T-helper 1 cell treated with Interleukin-12 subunit alpha and Interleukin-12 subunit beta and Interleukin-4 antibody, amounts not matched to agents 30 ng/mL and 1 ng/mL, for 36 hours (primary cell): Measurements from ENCODE around the gene EMP1. TPM values are rescaled to one million over a fixed set of nuclear protein-coding genes. Genes with fewer than 3 reads are reported as not detected.
"Not testable (repeated sequence)": the region's sequence is repeated elsewhere in the genome, so short reads cannot be mapped to it uniquely, and the experiment has no call there.

Experiments
- intact Hi-C: fragments of 100-400 bp; cut with micrococcal nuclease; formaldehyde crosslinking; loops from one replicate; pipeline ENCODE4 v1.15.1; 2024
- total RNA-seq: library from RNA; stranded (reverse); gene quantifications from 2 replicates; pipeline ENCODE4 v1.2.3, GENCODE V29; 2022

The EMP1 gene
- total RNA-seq, 1 donor from 2014 or later: 15.7 TPM

DNA sequence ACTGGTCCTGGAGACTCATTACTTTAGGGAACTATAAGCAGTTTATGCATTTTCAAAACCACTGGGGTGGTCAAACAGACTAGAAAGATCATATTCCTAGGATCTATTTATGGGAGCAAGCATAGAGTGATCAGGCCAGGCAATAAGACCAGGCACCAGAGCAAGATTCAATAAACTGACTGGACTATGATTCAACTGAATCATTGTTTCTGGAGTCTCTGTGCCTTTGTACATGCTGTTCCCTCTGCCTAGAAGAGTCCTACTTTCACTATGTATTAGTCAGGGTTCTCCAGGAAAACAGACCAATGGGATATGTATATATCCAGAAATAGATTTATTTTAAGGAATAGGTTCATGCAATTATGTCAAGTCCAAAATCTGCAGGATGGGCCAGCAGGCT lies 55.5 kb downstream of the EMP1 start:
- intact Hi-C loops: no loop called here

DNA sequence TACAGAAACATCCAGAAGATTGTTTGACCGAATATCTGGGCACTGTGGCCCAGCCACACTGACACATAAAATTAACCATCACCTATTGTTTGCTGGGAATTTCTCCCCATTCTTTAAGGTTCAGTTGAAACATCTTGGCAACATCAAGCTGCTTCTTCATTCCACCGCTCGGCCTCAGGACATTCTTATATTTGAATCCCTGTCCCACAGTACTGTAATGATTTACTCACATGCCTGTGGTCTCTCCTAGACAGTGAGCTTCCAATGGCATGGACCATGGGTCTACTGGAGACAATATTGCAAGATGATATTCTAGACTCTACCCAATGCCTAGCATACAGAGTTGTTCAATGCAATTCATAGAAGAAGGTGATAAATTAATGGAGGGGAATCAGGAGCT lies 56.1 kb downstream of the EMP1 start:
- intact Hi-C loops: no loop called here

DNA sequence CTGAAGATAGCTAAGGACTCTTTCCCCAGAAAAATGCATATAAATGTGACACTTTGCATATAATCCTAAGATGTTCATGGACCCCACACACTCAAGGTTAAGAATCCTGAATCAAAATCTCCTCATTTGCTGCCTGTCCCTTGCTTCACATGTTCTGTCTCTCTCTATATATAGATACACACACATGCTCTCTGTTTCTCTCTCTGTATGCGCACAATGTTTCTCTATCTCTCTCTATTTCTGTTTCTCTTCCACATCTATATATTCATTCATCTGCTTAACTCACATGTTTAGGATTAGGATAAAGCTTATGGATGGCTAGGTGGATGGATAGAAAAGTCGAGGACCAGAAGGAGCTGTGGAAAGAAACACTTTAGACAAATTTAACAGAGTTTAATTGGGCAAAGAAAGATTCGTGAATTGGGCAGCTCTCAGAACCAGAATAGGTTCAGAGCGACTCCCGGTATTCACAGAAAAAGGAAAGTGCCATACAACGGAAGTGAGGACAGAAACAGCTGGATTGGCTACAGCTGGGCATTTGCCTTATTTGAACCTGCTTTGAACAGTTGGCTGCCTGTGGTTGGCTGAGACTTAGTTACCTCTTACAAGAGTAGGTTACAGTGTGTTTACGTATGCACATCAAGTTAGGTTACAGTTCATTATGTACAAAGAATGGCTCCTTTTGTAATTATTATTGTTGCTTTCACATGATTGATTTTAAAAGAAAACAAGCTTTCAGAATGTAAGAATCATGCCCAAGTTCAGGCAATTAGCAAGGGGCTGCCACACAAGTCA lies 57.6 kb downstream of the EMP1 start:
- intact Hi-C loops: no loop called here

DNA sequence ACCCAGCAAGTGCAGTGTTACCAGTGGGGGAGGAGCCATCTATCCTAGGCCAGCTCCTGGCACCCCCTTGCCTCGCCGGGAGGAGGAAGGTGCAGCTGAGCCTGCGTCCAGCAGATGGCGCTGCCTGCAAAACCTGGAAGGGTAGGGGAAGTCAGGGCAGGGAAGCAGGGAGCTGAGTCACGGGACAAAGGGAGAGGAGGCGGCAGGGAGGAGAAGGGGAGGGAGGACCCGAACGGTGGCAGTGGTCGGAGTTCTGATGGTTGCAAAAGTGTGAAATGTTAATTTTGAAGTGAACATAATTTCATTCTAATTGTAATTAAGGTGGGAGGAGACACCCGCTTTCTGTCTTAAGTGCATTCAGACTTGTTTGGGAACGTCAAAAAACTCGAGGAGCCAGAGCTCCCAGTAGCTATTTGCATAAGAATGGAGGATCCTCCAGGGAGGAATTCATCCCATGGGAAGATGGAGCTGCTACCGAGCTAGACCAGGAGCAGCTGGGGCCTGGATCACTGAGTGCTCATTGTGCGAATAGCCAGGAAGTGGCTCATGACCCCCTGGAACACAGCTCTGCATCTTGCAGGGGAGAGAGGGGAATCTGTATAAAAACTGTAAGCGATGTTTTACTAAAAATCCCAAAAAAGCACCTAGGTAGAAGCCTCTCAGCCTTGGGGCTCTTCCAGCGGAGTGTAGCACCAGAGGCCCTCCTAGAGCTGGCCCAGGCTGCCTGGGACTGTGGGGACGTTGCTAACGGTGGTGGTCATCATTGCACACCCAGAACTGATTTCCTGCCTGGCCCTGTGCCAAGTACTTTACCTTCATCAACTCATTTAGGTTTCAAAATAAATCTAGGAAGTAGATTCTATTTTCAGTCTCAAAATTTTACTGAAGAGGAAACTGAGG lies 59.5 kb downstream of the EMP1 start:
- intact Hi-C loops: no loop called here

DNA sequence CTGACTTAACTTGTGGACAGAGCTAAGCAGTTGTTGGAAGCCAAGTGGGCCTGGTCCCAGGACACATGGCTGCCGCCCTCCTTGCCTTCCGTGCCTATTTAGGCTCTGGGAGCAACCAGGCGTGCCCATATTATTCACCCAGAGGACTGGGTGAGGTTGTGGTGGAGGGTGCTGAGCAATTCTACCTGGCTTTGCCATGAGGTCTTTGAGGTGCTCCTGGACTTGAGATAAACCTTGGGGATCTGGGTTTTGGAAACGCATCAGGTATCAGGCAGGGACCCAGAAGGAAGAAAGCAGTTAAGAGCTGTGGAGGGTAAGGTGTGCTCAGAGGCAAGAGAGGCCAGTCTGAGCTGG lies 60.1 kb downstream of the EMP1 start:
- intact Hi-C loops: no loop called here

DNA sequence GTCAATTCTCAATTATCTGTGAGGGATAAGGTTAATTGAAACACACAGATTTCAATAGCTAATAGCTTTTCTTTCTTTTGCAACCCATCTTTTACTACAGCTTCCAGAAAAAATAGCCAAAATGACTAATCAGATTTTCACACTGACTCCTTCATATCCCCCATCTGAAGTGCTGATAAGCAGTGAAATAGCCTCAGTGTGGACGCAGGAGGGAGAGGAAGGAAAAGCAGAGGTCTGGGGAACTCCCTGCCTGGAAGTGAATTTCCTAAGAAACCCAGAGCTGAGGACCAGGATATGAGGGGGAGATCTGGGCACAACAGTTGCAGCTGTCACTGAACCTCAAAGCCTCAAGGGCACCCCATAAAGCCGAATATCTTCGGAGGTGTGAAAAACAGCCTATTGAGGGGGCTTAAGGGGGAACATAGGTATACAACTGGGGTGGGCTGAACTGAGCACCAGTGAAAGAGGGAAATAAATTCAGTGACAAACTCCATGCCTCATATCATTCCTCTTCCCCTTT lies 60.9 kb downstream of the EMP1 start:
- intact Hi-C loops: no loop called here

DNA sequence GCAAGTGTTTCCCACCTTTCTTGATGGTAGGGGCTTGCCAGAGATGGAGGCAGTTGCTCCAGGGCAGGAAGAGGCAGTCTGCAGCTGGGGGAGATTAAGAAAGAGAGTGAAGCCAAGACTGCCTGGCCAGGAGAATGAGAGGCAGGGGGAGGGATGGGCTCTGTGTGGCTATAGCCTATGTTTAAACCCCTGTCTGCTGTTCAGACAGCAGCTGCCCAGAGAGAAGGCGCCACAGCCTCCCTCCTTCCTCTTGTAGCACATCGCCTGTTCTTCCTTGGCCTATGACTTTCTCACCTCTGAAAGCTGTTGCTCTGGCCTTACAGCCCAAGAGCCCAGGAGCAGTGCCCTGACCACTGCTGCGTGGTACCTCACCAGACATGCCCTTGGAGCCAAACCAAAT lies 61.7 kb downstream of the EMP1 start:
- intact Hi-C loops: no loop called here

DNA sequence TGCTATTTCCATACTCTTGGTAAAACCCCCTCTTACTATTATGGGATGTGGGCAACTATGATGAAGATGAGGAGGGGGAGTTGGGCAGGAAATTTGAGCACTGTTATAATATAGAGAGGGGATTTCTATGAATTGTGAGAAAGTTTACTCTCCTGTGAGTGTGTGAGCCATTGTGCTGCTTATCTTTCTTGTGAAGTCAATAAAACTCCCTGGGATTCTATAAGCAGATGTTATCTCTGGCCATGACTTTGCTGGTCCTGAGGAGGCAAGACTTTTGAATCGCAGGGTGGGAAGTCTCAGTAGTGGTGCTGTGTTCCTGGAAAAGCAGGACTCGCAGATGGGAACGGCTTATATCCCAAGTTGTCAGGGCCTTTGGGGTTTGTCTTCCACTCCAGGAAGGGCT lies 62.2 kb downstream of the EMP1 start:
- intact Hi-C loops: no loop called here

DNA sequence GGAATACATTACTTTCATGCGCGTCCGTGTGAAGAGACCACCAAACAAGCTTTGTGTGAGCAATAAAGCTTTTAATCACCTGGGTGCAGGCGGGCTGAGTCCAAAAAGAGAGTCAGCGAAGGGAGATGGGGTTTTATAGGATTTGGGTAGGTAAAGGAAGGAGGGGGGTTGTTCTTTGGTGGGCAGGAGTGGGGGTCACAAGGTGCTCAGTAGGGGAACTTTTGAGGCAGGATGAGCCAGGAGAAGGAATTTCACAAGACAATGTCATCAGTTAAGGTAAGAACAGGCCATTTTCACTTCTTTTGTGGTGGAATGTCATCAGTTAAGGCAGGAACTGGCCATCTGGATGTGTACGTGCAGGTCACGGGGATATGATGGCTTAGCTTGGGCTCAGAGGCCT lies 63.1 kb downstream of the EMP1 start:
- intact Hi-C loops: not testable (repeated sequence)

DNA sequence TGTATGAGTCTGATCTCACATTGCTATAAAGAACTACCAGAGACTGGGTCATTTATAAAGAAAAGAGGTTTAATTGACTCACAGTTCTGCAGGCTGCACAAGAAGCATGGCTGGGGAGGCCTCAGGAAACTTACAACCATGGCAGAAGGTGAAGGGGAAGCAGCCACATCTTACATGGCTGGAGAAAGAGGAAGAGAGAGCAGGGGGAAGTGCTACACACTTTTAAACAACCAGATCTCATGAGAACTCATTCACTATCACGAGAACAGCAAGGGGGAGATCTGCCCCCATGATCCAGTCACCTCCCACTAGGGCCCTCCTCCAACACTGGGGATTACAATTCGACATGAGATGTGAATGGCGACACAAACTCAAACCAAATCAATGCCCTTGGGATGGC lies 71.3 kb downstream of the EMP1 start:
- intact Hi-C loops: not testable (repeated sequence)

DNA sequence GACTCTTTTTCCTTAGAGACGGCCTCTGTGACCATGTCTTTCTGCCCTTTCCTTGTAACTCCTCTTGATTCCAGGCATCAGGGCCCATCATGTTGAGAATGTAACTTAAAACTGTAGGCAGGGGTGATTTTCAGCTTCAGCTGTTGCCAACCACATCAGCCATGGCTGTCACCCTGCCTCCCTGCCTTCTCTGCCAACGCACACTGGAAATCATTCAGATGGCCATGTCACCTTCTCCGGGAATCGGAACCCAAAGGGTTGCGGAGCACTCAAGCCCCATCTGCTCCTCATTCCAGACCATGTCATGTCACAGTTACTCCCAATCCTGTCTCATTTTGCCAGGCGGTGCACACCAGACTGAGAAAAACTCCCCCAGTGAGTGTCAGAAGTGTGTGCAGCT lies 72.1 kb downstream of the EMP1 start:
- intact Hi-C loops: no loop called here

Other genes with a start within 250 kb of the EMP1 start
- gene GPRC5D, start 244.6 kb upstream of the EMP1 start, total RNA-seq: not detected in 2 replicates
- gene HEBP1, start 196.5 kb upstream of the EMP1 start, total RNA-seq: 7.6 and 8.0 TPM in 2 replicates
- 3.8 and 4.1 TPM in 2 replicates for gene FAM234B, start 152.3 kb upstream of the EMP1 start, total RNA-seq
- gene GSG1, start 93.1 kb upstream of the EMP1 start, total RNA-seq: not detected in 2 replicates